Suppressor macrophage treated with lipopolysaccharide for 1 hour (primary cell): ENCODE results near the gene TP53AIP1.

Experiments used
- DNase-seq, 3 donors: peaks; one replicate each; pipeline ENCODE4 v3.0.0-alpha.2; 2020 to 2022

TP53AIP1 gene

GRCh38 chr11:128942817-128943427 lies at the start of gene TP53AIP1:
Gene TP53AIP1 (minus strand): TSS chr11:128942871. CDS start chr11:128937818, 5,053 bp downstream.
- no peak for DNase-seq

GRCh38 chr11:128988242-128988970 lies 45.7 kb upstream of the TP53AIP1 start:
- no peak for DNase-seq

- no peak for DNase-seq
Measured at GRCh38 chr11:128985880-128986279, 43.2 kb upstream of the TP53AIP1 start.

- no peak for DNase-seq
Measured at GRCh38 chr11:128983023-128983422, 40.4 kb upstream of the TP53AIP1 start.

- DNase-seq: no peak
Measured at GRCh38 chr11:128981254-128981653, 38.6 kb upstream of the TP53AIP1 start.

GRCh38 chr11:128970598-128971190 lies 28.0 kb upstream of the TP53AIP1 start:
- no peak for DNase-seq

- no peak for DNase-seq
Measured at GRCh38 chr11:128968916-128969315, 26.2 kb upstream of the TP53AIP1 start.

GRCh38 chr11:128967578-128967977 lies 24.9 kb upstream of the TP53AIP1 start:
- DNase-seq: no peak

- DNase-seq: peak; percentile 27 to 38 (median 36)
Measured at GRCh38 chr11:128965485-128965884, 22.8 kb upstream of the TP53AIP1 start.

GRCh38 chr11:128964463-128964930 lies 21.8 kb upstream of the TP53AIP1 start:
- no peak for DNase-seq

- no peak for DNase-seq
Measured at GRCh38 chr11:128963744-128964325, 21.2 kb upstream of the TP53AIP1 start.

GRCh38 chr11:128962896-128963295 lies 20.2 kb upstream of the TP53AIP1 start:
- no peak for DNase-seq

GRCh38 chr11:128961645-128962044 lies 19.0 kb upstream of the TP53AIP1 start:
- DNase-seq: no peak

GRCh38 chr11:128957202-128957482 lies 14.5 kb upstream of the TP53AIP1 start:
- DNase-seq: no peak

GRCh38 chr11:128956401-128957201 lies 13.9 kb upstream of the TP53AIP1 start:
- DNase-seq: peak; percentile 79 to 86 (median 86)

GRCh38 chr11:128955636-128956035 lies 13.0 kb upstream of the TP53AIP1 start:
- peak; percentile 39 to 63 (median 44) for DNase-seq

GRCh38 chr11:128953151-128953550 lies 10.5 kb upstream of the TP53AIP1 start:
- no peak for DNase-seq

- no peak for DNase-seq
Measured at GRCh38 chr11:128949791-128950454, 7.3 kb upstream of the TP53AIP1 start.

- peak; percentile 26 to 43 (median 31) for DNase-seq
Measured at GRCh38 chr11:128948583-128948982, 5.9 kb upstream of the TP53AIP1 start.

- peak; percentile 22 to 42 (median 35) for DNase-seq
Measured at GRCh38 chr11:128947773-128948172, 5.1 kb upstream of the TP53AIP1 start.

GRCh38 chr11:128946648-128947047 lies 4.0 kb upstream of the TP53AIP1 start:
- no peak for DNase-seq

GRCh38 chr11:128943428-128943976 lies 831 bp upstream of the TP53AIP1 start:
- DNase-seq: no peak
